CD4-positive, alpha-beta T cell treated with Interleukin-17A for 4 hours (primary cell): ENCODE results near the gene CXCL5.
"Not testable (repeated sequence)": the region's sequence is repeated elsewhere in the genome, so short reads cannot be mapped to it uniquely, and the experiment has no call there.

ENCODE experiments used
- DNase-seq: peaks from one replicate; pipeline ENCODE4 v3.0.0-alpha.2; 2020; ENCODE audit warnings: mixed read lengths

Gene CXCL5

GRCh38 chr4:74014332-74014731, 15.9 kb upstream of the CXCL5 start:
- DNase-seq, result no peak

- DNase-seq, result no peak
Measured at GRCh38 chr4:74013264-74013663, 14.8 kb upstream of the CXCL5 start.

GRCh38 chr4:74012130-74012529, 13.7 kb upstream of the CXCL5 start:
- DNase-seq, result no peak

GRCh38 chr4:74009307-74009706, 10.8 kb upstream of the CXCL5 start:
- no peak for DNase-seq

- DNase-seq, result no peak
Measured at GRCh38 chr4:74006009-74006476, 7.6 kb upstream of the CXCL5 start.

- DNase-seq, result no peak
Measured at GRCh38 chr4:74005528-74005927, 7.1 kb upstream of the CXCL5 start.

- no peak for DNase-seq
Measured at GRCh38 chr4:74004668-74005067, 6.2 kb upstream of the CXCL5 start.

- DNase-seq, result no peak
Measured at GRCh38 chr4:74000301-74000700, 1.8 kb upstream of the CXCL5 start.

GRCh38 chr4:73992050-73992449, 6.4 kb downstream of the CXCL5 start:
- no peak for DNase-seq

- no peak for DNase-seq
Measured at GRCh38 chr4:73991742-73992000, 6.8 kb downstream of the CXCL5 start.

- no peak for DNase-seq
Measured at GRCh38 chr4:73990988-73991741, 7.3 kb downstream of the CXCL5 start.

GRCh38 chr4:73989928-73990327, 8.5 kb downstream of the CXCL5 start:
- no peak for DNase-seq

GRCh38 chr4:73989031-73989430, 9.4 kb downstream of the CXCL5 start:
- DNase-seq, result no peak

GRCh38 chr4:73988061-73988460, 10.4 kb downstream of the CXCL5 start, which contains the start of gene PPBP:
Gene PPBP (minus strand): TSS chr4:73988190. CDS start chr4:73988103, 87 bp downstream.
- no peak for DNase-seq

GRCh38 chr4:73985528-73985852, 13.0 kb downstream of the CXCL5 start:
- no peak for DNase-seq

- DNase-seq, result no peak
Measured at GRCh38 chr4:73984736-73985527, 13.5 kb downstream of the CXCL5 start.

GRCh38 chr4:73981175-73981574, 17.3 kb downstream of the CXCL5 start:
- DNase-seq, result not testable (repeated sequence)

GRCh38 chr4:73979407-73979957, 19.0 kb downstream of the CXCL5 start:
- no peak for DNase-seq

GRCh38 chr4:73978886-73979285, 19.6 kb downstream of the CXCL5 start:
- DNase-seq, result no peak

GRCh38 chr4:73976716-73977115, 21.8 kb downstream of the CXCL5 start:
- DNase-seq, result no peak

GRCh38 chr4:73976217-73976616, 22.3 kb downstream of the CXCL5 start:
- no peak for DNase-seq

GRCh38 chr4:73974352-73974751, 24.1 kb downstream of the CXCL5 start:
- no peak for DNase-seq

- DNase-seq, result no peak
Measured at GRCh38 chr4:73970945-73971344, 27.5 kb downstream of the CXCL5 start.

- DNase-seq, result no peak
Measured at GRCh38 chr4:73970011-73970410, 28.5 kb downstream of the CXCL5 start.
